Epidermal melanocyte (primary cell): Measurements from ENCODE around the gene CD37.
A peak's percentile ranks its signal among the peaks of the same experiment; 100 is the strongest.
"Not testable (repeated sequence)": the region's sequence is repeated elsewhere in the genome, so short reads cannot be mapped to it uniquely, and the experiment has no call there.

ENCODE experiments used
- DNase-seq: peaks from one replicate; pipeline ENCODE4 v3.0.0; 2011; ENCODE audit warnings: low spot score; ENCODE audit not compliant: insufficient read length

The CD37 gene

DNA sequence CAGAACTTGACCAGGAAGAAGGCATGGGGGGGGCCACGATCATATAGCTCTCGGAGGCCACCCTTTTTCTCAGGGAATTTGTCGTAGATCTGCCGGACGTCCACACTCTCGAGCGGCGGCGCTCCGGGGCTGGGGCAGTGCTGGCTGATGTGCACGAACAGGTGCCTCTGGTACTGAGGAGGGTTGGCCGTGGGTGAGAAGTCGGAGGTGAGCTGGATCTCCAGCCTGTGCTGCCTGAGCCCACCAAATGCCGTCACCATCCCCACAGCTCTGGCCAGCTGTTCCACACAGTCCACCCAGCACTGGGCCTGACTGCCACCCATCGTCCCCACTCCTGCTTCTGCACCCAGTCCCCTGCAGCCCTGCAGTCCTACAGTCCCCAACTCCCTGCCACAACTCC lies 12.0 kb downstream of the CD37 start:
- DNase-seq = no peak

DNA sequence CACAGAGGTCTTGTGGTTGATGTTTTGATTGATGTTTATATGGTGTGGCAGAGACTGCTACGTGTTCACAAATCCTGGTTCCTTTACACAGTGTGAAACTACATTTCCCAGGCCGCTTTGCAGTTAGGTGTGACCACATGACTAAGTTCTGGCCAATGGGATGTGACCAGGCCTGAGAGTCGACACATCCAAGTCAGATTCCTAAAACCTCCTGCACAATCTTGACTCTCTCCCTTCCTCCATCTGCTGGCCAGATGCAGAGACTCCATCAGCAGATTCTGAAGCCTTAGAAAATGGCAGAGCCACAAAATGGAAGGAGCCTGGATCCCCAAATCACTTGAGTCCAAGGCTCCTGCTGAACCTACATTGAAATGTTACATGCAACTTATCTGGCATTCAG lies 12.6 kb downstream of the CD37 start:
- DNase-seq = peak; percentile 78

- DNase-seq = no peak
These were observed 13.3 kb downstream of the CD37 start for GRCh38 chr19:49348305-49349189.

DNA sequence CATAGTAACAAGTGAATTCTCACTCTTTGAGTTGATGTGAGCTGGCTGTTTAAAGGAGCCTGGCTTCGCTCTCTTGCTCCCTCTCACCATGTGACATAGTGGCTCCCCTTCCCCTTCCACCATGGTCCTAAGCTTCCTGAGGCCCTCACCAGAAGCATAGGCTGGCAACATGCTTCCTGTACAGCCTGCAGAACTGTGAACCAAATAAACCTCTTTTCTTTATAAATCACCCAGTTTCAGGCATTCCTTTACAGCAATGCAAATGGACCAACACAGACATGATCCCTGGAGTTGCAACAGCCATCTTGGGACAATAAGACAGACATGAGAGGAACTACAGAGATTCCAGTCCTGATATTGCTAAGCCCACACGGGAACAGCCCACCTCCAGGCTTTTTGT lies 14.4 kb downstream of the CD37 start:
- DNase-seq = no peak

DNA sequence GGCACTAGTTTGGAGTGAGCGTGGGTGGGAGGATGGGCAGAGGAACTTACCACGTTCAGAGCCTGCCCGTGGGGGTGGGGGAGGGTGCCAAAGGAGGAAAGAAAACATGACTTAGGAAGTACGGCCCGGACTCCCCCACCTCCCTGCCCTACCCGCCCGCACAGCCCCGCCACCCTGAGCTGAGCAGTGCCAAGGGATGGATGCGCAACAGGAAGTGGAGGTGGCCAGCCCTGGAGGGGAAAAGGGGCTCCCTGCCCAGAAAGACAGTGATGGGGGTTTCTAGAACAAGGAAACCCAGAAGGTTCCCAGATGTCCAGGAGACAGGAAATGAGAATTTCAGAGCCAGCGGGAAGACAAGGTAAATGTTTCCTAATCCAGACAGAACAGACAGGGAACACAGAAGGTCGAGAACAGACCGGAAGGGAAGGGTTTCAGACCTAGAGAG lies 20.7 kb downstream of the CD37 start:
- no peak for DNase-seq

DNA sequence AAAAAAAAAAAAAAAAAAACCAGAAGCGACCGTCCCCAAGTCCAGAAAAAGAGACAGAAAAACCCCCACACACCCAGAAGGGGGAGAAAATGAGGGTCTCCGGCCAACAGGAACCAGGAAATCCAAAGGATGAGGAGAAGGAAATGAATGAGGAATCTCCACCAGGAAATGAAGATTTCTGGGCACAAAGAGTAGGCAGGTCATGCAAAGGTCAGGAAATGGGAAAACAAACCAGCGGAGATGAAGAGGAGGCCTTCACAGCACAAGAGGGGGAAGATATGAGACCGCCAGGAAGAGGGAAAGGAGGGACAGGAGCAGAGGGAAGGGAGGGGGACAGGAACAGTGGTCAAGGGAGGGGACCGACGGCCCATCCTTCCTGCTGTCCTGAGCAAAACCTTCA lies 21.2 kb downstream of the CD37 start:
- DNase-seq = no peak

GRCh38 chr19:49357186-49357585 lies 22.0 kb downstream of the CD37 start:
- DNase-seq = no peak

DNA sequence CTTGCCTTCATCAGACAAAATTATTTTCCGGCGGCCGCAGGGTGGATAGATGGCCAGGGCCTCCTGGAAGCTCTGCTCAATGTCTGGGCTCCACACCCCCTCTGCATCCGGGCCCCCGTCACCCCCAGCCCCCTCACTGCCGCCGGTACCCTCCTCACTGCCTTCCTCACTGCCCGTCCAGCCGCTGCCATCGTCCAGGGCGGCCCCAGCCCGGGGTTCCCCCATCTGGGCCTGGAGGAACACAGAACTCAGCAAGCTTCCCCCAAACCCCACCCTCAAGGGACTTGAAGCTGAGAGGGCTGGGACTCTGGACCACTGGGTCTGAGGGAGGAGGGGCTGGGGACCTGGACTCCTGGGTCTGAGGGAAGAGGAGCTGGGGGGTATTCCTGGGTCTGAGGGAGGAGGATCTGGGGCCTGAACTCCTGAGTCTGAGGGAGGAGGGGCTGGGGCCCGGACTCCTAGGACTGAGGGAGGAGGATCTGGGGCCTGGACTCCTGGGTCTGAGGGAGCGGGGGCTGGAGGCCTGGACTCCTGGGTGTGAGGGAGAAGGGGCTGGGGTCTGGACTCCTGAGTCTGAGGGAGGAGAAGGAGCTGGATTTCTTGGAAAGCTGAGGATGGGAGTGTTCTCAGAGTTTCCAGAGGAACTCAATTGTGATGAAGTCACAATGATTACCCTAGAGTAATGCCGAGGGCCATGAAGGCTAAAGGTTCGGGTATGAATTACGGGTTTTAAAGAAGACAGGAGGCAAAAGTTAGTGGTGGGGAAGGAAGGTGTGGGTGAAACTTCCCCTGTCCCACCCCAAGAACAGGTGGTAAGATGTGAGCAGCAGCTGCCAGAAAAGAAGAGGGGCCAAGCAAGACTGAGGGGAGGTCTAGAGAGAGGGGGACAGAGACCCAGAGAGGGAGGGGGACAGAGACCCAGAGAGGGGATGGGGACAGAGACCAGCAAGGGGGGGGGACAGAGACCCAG lies 24.9 kb downstream of the CD37 start:
- DNase-seq = no peak

- peak; percentile 84 for DNase-seq
These were observed 26.3 kb downstream of the CD37 start for GRCh38 chr19:49361438-49362047.

GRCh38 chr19:49362048-49362928 lies 27.1 kb downstream of the CD37 start, which contains the start of gene TEAD2:
Gene TEAD2, minus strand, starts transcription at chr19:49362416. Its CDS starts 2,341 bp downstream, at chr19:49360075.
- peak; percentile 67 for DNase-seq

GRCh38 chr19:49362929-49363267 lies 27.7 kb downstream of the CD37 start:
- no peak for DNase-seq

- DNase-seq = peak; percentile 95
These were observed 28.3 kb downstream of the CD37 start, which contains the start of gene DKKL1 for GRCh38 chr19:49363268-49364082. Gene DKKL1, plus strand, starts transcription at chr19:49363877. Its CDS starts 122 bp downstream, at chr19:49363999.

DNA sequence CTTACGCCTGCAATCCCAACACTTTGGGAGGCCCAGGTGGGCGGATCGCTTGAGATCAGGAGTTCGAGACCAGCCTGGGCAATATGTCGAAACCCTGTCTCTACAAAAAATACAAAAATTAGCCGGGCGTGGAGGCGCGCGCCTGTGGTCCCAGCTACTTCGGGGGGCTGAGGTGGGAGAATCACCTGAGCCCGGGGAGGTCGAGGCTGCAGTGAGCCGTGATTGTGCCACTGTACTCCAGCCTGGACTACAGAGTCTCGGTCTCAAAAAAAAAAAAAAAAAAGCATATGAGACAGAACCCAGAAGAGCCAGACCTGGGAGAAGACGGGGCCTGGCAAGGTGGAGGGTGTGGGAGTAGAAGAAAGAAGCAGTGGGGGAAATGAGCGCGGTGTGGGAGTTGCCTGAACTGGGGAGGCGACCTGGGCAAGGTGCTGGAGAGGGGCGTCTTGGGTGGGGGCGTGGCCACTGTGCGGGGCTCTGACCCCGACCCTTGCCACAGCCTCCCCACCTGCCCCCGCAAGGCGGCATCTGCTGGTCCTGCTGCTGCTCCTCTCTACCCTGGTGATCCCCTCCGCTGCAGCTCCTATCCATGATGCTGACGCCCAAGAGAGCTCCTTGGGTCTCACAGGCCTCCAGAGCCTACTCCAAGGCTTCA lies 29.0 kb downstream of the CD37 start:
- DNase-seq = no peak

DNA sequence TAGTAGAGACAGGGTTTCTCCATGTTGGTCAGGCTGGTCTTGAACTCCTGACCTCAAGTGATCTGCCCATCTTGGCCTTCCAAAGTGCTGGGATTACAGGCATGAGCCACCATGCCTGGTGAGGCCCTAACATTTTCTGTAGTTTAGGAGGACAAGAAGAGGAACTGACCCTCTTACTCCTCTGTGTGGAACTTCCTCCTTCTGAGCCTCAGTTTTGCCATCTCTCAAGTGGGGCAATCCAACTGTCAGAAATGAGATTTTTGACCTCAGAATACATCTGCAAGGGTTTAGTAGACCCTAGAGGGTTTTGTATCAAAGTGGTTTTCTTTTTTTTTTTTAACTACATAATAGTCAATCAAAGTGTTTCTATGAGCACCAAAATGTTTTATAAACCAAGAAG lies 30.9 kb downstream of the CD37 start:
- no peak for DNase-seq

GRCh38 chr19:49368711-49369358 lies 33.6 kb downstream of the CD37 start:
- no peak for DNase-seq

DNA sequence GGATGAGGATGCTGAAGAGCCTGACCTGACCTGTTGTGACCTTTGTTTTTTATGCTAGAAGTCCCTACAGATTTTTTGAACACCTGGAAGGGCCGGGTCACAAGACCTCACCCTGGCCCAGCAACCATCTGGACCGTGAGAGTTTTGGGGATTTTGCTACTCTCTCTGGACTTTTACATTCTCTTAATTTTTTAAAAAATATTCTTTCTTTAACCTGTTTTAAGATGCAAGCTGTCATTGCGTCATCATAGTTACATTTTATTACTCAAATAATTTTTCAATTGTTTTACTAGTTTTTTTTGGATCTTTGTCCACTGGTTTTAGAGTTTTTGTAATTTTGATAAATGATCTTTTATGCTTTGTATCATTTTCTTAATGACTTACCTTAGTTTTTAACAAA lies 36.0 kb downstream of the CD37 start:
- no peak for DNase-seq

- DNase-seq = not testable (repeated sequence)
These were observed 38.0 kb downstream of the CD37 start for GRCh38 chr19:49373174-49373573.

GRCh38 chr19:49374665-49375434 lies 39.6 kb downstream of the CD37 start:
- DNase-seq = no peak
